Esophagus muscularis mucosa (tissue), 4 donors: ENCODE data around the gene CCN6. TPM values are rescaled to one million over a fixed set of nuclear protein-coding genes. Genes with fewer than 3 reads are reported as not detected.

Source experiments
- DNase-seq: peaks from one replicate; pipeline ENCODE4 v3.0.0-alpha.2; 2017; ENCODE audit errors: extremely low spot score
- H3K27ac ChIP-seq, 4 donors: fragments of 200-600 bp; sonication (generic); replicated peaks in 1 of 4; 1 replicate in 3 of 4; 2 replicates in 1 of 4; pipeline ENCODE4 v1.5.1; 2016 to 2019; ENCODE audit warnings: mild to moderate bottlenecking in 1 of 4
- H3K27me3 ChIP-seq, 4 donors: fragments of 200-600 bp; sonication (generic); one replicate each; pipeline versions ENCODE4 v1.5.1 to v1.6.0; 2016 to 2019
- H3K36me3 ChIP-seq, 4 donors: fragments of 200-600 bp; sonication (generic); one replicate each; pipeline ENCODE4 v1.5.1; 2016 to 2019
- H3K4me1 ChIP-seq, 4 donors: fragments of 200-600 bp; sonication (generic); one replicate each; pipeline ENCODE4 v1.5.1; 2016 to 2019
- H3K4me3 ChIP-seq, 4 donors: fragments of 200-600 bp; sonication (generic); 1 replicate in 2 of 4; 2 replicates in 2 of 4; pipeline ENCODE4 v1.5.1; 2016 to 2019; ENCODE audit warnings: mild to moderate bottlenecking in 4 of 4, moderate library complexity in 1 of 4
- H3K9me3 ChIP-seq, 4 donors: fragments of 200-600 bp; sonication (generic); 1 replicate in 3 of 4; 2 replicates in 1 of 4; pipeline ENCODE4 v1.5.1; 2016 to 2019
- EP300 ChIP-seq: sonication (generic); formaldehyde crosslinking; IDR thresholded peaks from one replicate; pipeline ENCODE4 v1.6.1; 2017; ENCODE audit warnings: antibody characterized with exemption
- POLR2A ChIP-seq: fragments of 450-650 bp; IDR thresholded peaks from one replicate; pipeline ENCODE4 v1.6.1; 2017; ENCODE audit warnings: antibody characterized with exemption, moderate library complexity, mild to moderate bottlenecking, low read depth
- POLR2AphosphoS5 ChIP-seq, 2 donors: sonication (generic); formaldehyde crosslinking; IDR thresholded peaks; one replicate each; pipeline ENCODE4 v1.6.1; 2017; ENCODE audit warnings: antibody characterized with exemption in 2 of 2
- WGBS: methylation state at CpG from one replicate; pipeline ENCODE4 v1.1.5; 2018; 5-methylcytosine and 5-hydroxymethylcytosine counted together
- intact Hi-C: fragments of 100-400 bp; cut with DNase I; formaldehyde crosslinking; loops from one replicate; pipeline ENCODE4 v1.15.1; 2023
- total RNA-seq, 4 donors: library from RNA; depleted of rRNA; stranded (reverse); fragments of >200 nt; gene quantifications; one replicate each; pipeline versions ENCODE4 v1.1.0 to v1.2.1, GENCODE V29; 2016
- TF ChIP-seq, protein P1 (sequence below), 3 experiments: fragments of 200-600 bp in 2 of 3; fragments of 450-650 bp in 1 of 3; sonication (generic) in 2 of 3; IDR thresholded peaks; one replicate each; pipeline ENCODE4 v1.5.1; 2017 to 2019; ENCODE audit warnings: antibody characterized with exemption in 3 of 3, mild to moderate bottlenecking in 2 of 3, moderate library complexity in 1 of 3

The CCN6 gene
- total RNA-seq, 4 donors from 2014 or later: not detected

DNA sequence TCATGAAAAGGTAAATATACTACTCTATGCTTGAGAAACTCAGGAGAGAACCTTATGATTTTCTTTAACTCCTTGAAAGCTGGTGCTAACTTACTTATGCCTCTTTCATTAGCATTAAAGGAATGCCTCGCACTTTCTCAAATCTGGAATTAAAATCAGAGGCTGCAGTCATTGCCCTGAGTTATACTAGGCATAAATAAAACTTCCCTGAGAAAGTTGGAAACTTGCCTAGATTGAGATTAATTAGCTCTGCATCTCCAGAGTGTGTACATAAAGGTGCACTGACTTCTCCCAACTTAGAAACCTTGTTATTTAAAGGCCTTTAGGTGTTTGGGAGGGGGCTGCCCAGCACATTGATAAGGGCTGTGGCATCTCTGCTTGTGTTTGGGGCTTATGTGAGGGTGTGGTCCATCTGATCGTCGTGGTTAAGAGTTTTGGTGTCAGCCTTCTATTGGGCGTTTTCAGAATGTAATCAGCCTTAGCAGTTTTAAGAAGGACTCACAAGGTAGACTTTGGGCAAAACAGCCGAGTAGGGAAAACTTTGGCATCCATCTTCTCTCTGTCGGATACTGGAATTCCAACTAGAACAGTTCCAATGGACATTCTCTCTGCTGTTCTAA is 32.1 kb upstream of the CCN6 start:
- TF ChIP-seq POLR2AphosphoS5 (IDR thresholded peaks at IDR 0.05) (no peak), POLR2A (no peak), EP300 (no peak)
- TF ChIP-seq, protein P1, sequence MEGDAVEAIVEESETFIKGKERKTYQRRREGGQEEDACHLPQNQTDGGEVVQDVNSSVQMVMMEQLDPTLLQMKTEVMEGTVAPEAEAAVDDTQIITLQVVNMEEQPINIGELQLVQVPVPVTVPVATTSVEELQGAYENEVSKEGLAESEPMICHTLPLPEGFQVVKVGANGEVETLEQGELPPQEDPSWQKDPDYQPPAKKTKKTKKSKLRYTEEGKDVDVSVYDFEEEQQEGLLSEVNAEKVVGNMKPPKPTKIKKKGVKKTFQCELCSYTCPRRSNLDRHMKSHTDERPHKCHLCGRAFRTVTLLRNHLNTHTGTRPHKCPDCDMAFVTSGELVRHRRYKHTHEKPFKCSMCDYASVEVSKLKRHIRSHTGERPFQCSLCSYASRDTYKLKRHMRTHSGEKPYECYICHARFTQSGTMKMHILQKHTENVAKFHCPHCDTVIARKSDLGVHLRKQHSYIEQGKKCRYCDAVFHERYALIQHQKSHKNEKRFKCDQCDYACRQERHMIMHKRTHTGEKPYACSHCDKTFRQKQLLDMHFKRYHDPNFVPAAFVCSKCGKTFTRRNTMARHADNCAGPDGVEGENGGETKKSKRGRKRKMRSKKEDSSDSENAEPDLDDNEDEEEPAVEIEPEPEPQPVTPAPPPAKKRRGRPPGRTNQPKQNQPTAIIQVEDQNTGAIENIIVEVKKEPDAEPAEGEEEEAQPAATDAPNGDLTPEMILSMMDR (IDR thresholded peaks at IDR 0.05): no peak
- no peak for DNase-seq
- WGBS: 66% methylated on average over 6 of the region's 6 CpGs
- H3K4me3 ChIP-seq: no peak overlapping the region
- H3K27me3 ChIP-seq: no peaks in the 10 kb centered on the region
- H3K27ac ChIP-seq: no peak overlapping the region
- H3K9me3 ChIP-seq: peaks cover 0 to 4% (median 0%) of the 10 kb centered on the region in 4 donors
- intact Hi-C loops: no loop called here
- peaks cover 14 to 34% (median 32%) of the 10 kb centered on the region in 4 donors for H3K4me1 ChIP-seq
- H3K36me3 ChIP-seq: no peaks in the 10 kb centered on the region

DNA sequence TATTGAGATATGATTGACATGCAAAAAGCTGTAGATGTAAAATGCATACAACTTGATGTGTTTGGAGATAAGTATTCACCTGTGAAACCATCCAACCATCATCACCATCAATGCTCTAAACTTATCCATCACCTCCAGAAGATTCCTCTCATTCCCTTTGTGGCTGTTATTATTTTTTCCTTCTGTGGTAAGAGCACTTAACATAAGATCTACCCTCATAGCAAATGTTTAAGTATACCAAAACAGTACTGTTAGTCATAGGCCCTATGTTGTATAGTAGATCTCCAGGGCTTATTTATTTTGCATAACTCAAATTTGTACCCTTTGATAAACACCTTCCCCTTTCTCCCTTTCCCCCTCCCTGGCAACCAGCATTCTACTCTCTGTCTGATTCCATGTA is 31.2 kb upstream of the CCN6 start:
- H3K4me1 ChIP-seq: peaks cover 11 to 34% (median 30%) of the 10 kb centered on the region in 4 donors
- intact Hi-C loops: no loop called here
- H3K27me3 ChIP-seq: no peaks in the 10 kb centered on the region
- TF ChIP-seq, protein P1 (IDR thresholded peaks at IDR 0.05): no peak
- TF ChIP-seq EP300: no peak
- TF ChIP-seq POLR2AphosphoS5 (IDR thresholded peaks at IDR 0.05): no peak
- no peak for TF ChIP-seq POLR2A
- DNase-seq: no peak
- H3K36me3 ChIP-seq: no peaks in the 10 kb centered on the region
- H3K4me3 ChIP-seq: no peak overlapping the region
- H3K27ac ChIP-seq: no peak overlapping the region
- peaks cover 0 to 4% (median 0%) of the 10 kb centered on the region in 4 donors for H3K9me3 ChIP-seq

DNA sequence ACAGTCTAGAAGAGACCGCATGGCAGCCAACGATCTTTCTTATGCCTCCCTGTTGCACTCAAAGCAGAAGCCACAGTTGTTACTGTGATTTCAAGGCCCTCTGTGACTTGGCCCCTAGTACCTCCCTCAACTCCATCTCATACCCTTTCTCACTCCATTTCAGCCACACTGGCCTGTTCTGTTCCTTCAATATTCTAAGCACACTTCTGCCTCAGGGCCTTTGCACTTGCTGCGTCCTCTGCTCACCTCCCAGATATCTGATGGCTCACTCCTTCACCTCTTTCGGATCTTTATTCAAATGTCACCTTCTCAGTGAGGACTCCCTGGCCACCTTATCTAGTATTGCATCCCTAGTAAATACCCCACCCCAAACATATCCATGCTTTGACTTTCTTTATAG is 29.4 kb upstream of the CCN6 start:
- 98% methylated on average over 4 of the region's 4 CpGs for WGBS

DNA sequence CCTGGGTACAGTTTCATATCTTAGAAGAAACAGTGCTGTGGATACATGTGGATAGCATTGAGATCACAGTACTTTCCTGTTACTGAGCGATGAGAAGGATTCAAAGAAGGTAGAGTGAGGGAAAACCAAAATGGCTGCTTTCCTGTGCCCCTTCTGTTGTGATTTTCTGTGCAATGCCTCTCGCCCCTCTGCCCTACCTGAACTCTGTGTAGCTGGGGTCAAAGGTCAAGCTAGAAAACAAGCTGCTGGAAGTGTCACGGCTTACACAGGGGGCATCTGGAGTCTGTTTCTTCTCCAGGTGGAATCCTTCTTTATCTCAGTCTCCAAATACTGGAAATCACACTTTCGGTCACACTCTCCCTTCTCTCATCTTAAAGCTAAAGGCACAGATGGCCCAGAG is 27.0 kb upstream of the CCN6 start:
- no peak overlapping the region for H3K27ac ChIP-seq
- WGBS: 90% methylated on average over 4 of the region's 4 CpGs
- intact Hi-C loops: no loop called here

More for the DNA sequence above, 29.4 kb upstream of the CCN6 start:
- DNase-seq: no peak
- no peaks in the 10 kb centered on the region for H3K36me3 ChIP-seq
- H3K27ac ChIP-seq: no peak overlapping the region
- peaks cover 0 to 4% (median 0%) of the 10 kb centered on the region in 4 donors for H3K9me3 ChIP-seq
- H3K4me3 ChIP-seq: no peak overlapping the region
- peaks cover 2 to 18% (median 14%) of the 10 kb centered on the region in 4 donors for H3K4me1 ChIP-seq
- TF ChIP-seq POLR2A: no peak
- TF ChIP-seq EP300: no peak
- H3K27me3 ChIP-seq: no peaks in the 10 kb centered on the region
- intact Hi-C loops: no loop called here

DNA sequence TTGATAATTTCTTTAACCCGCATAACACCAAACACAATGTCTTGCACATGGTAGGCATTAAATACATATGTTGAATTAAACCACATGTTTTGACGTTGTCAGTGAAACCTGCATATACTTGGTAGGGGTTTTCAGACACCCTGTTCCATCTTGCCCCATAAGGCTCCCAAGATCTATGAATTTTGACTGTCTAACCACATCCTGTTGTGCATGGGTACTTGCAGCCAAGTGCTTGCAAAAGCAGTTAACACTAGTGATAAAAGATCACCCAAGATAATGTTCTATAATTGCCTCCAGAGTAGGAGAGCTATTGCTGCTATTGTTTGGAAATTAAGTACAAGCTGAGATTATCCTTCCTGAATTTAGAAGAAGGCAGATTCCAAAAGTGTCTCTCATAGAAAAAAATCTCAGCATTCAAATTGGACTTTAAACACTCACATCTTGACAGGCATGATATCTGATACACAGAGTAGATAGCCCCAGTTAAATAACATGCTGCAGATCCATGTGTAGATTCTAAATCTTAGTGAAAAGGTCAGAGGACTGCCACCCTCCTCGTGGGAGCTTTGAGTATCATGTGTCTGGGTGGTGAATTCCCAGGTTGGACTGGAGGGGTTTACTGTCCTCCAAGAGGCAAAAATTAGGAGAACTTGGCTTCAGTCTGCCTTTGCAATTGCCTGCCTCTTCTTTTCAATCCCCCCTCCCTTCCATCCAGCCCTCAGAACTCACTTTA is 25.8 kb upstream of the CCN6 start:
- Histone ChIP-seq H3K4me1 (peaks cover 0 to 16% (median 8%) of the 10 kb centered on the region in 4 donors), H3K27me3 (no peaks in the 10 kb centered on the region), H3K36me3 (no peaks in the 10 kb centered on the region), H3K4me3 (no peak overlapping the region), H3K27ac (no peak overlapping the region), H3K9me3 (peaks cover 0 to 4% (median 0%) of the 10 kb centered on the region in 4 donors)
- intact Hi-C loops: no loop called here
- TF ChIP-seq, protein P1 (IDR thresholded peaks at IDR 0.05): no peak
- TF ChIP-seq POLR2A (no peak), EP300 (no peak), POLR2AphosphoS5 (IDR thresholded peaks at IDR 0.05) (no peak)
- DNase-seq: no peak
- 79% methylated on average over 3 of the region's 3 CpGs for WGBS

More for the DNA sequence above, 27.0 kb upstream of the CCN6 start:
- TF ChIP-seq POLR2A (no peak), EP300 (no peak), POLR2AphosphoS5 (IDR thresholded peaks at IDR 0.05) (no peak)
- TF ChIP-seq, protein P1 (IDR thresholded peaks at IDR 0.05): no peak
- DNase-seq: no peak
- Histone ChIP-seq H3K27me3 (no peaks in the 10 kb centered on the region), H3K4me1 (peaks cover 0 to 17% (median 12%) of the 10 kb centered on the region in 4 donors), H3K9me3 (peaks cover 0 to 4% (median 0%) of the 10 kb centered on the region in 4 donors), H3K4me3 (no peak overlapping the region), H3K36me3 (no peaks in the 10 kb centered on the region)
